Activated naive CD8-positive, alpha-beta T cell treated with anti-CD3 and anti-CD28 coated beads for 36 hours (primary cell): ENCODE results near the gene MIX23. TPM values are rescaled to one million over a fixed set of nuclear protein-coding genes. Genes with fewer than 3 reads are reported as not detected.
A peak's percentile ranks its signal among the peaks of the same experiment; 100 is the strongest.

ENCODE experiments used
- DNase-seq: peaks from one replicate; pipeline ENCODE4 v3.0.0; 2021
- H3K27ac Mint-ChIP-seq: one replicate; pipeline ENCODE4 v1.8.0; 2022; ENCODE audit warnings: mild to moderate bottlenecking, moderate library complexity, mixed read lengths
- H3K27me3 Mint-ChIP-seq: one replicate; pipeline ENCODE4 v1.8.0; 2022; ENCODE audit warnings: mild to moderate bottlenecking, mixed read lengths
- H3K36me3 Mint-ChIP-seq: one replicate; pipeline ENCODE4 v1.8.0; 2021; ENCODE audit warnings: mild to moderate bottlenecking, mixed read lengths
- H3K4me1 Mint-ChIP-seq: one replicate; pipeline ENCODE4 v1.8.0; 2021; ENCODE audit warnings: mixed read lengths
- H3K4me3 Mint-ChIP-seq: one replicate; pipeline ENCODE4 v1.8.0; 2022; ENCODE audit warnings: mild to moderate bottlenecking, moderate library complexity, mixed read lengths
- H3K9me3 Mint-ChIP-seq: one replicate; pipeline ENCODE4 v1.8.0; 2022; ENCODE audit warnings: mixed read lengths
- total RNA-seq, 2 experiments: library from RNA; stranded (reverse); gene quantifications; one replicate each; pipeline ENCODE4 v1.2.3, GENCODE V29; 2021

Gene MIX23
- 100 to 1,000 TPM; 170 to 210 TPM for total RNA-seq

- no peaks in the 10 kb centered on the region for H3K27me3 Mint-ChIP-seq
- H3K4me3 Mint-ChIP-seq, result peak within 1 kb of the TSS; percentile 96
- peak; percentile 87 for DNase-seq
- H3K36me3 Mint-ChIP-seq, result peaks cover 52% of the 10 kb centered on the region
- H3K9me3 Mint-ChIP-seq, result no peaks in the 10 kb centered on the region
- peak within 1 kb of the TSS; percentile 97 for H3K27ac Mint-ChIP-seq
- H3K4me1 Mint-ChIP-seq, result peaks cover 53% of the 10 kb centered on the region
These were observed at the start of gene MIX23 for GRCh38 chr3:122382888-122383666. Gene MIX23, minus strand, starts transcription at chr3:122383231. Its CDS starts 7 bp downstream, at chr3:122383224.

DNA sequence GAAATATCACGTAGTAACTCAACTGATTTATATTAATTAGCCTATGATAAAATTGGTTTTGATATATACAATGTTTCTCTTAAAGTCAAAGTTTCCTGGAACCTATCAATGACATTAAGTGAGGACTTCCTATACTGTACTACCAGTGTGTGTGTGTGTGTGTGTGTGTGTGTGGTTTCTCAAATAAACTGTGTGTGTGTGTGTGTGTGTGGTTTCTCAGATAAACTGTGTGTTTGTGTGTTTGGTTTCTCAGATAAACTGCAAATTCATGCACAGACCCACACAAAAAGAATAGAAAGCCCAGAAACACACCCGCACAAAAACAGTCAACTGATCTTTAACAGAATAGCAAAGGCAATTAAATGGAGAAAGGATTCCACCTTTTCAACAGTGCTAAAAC lies 47.3 kb upstream of the MIX23 start:
- peaks cover 16% of the 10 kb centered on the region for H3K4me1 Mint-ChIP-seq
- no peak for DNase-seq
- no peaks in the 10 kb centered on the region for H3K27me3 Mint-ChIP-seq
- H3K36me3 Mint-ChIP-seq, result peaks cover 75% of the 10 kb centered on the region
- peaks cover 3% of the 10 kb centered on the region for H3K9me3 Mint-ChIP-seq
- no peak overlapping the region for H3K4me3 Mint-ChIP-seq
- H3K27ac Mint-ChIP-seq, result no peak overlapping the region

GRCh38 chr3:122427857-122428471 lies 44.9 kb upstream of the MIX23 start:
- H3K4me1 Mint-ChIP-seq, result peaks cover 22% of the 10 kb centered on the region
- peaks cover 68% of the 10 kb centered on the region for H3K36me3 Mint-ChIP-seq
- no peaks in the 10 kb centered on the region for H3K27me3 Mint-ChIP-seq
- DNase-seq, result no peak
- no peak overlapping the region for H3K4me3 Mint-ChIP-seq
- peak overlapping the region; percentile 74 for H3K27ac Mint-ChIP-seq
- H3K9me3 Mint-ChIP-seq, result peaks cover 3% of the 10 kb centered on the region

- no peak for DNase-seq
- Mint-ChIP-seq H3K4me3 (no peak overlapping the region), H3K4me1 (peaks cover 9% of the 10 kb centered on the region), H3K36me3 (peaks cover 35% of the 10 kb centered on the region), H3K9me3 (no peaks in the 10 kb centered on the region), H3K27ac (no peak overlapping the region), H3K27me3 (no peaks in the 10 kb centered on the region)
These were observed 38.8 kb upstream of the MIX23 start for GRCh38 chr3:122421836-122422235.

DNA sequence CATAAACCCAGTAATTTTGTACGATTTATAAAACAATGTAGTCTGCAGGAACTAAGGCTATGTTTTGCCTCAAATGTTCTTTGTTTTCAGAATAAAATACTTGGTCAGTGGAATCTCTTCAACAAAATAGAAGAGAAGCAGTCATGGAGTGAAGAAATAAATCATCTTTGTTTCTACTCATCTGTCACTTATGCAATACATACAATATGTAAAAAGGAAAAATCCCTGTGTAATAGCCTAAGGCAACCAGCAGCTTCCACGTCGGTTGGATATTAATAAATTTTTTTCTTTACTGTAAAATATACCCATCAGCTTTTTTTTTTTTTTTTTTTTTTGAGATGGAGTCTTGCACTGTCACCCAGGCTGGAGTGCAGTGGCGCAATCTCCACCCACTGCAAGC lies 38.1 kb upstream of the MIX23 start:
- Mint-ChIP-seq H3K36me3 (peaks cover 30% of the 10 kb centered on the region), H3K4me1 (peaks cover 10% of the 10 kb centered on the region), H3K27ac (no peak overlapping the region), H3K27me3 (no peaks in the 10 kb centered on the region), H3K4me3 (no peak overlapping the region), H3K9me3 (no peaks in the 10 kb centered on the region)
- no peak for DNase-seq

GRCh38 chr3:122416966-122417365 lies 33.9 kb upstream of the MIX23 start:
- Mint-ChIP-seq H3K4me1 (peaks cover 32% of the 10 kb centered on the region), H3K36me3 (peaks cover 38% of the 10 kb centered on the region), H3K9me3 (no peaks in the 10 kb centered on the region), H3K27me3 (no peaks in the 10 kb centered on the region), H3K27ac (peak overlapping the region; percentile 97), H3K4me3 (peak overlapping the region; percentile 88)
- DNase-seq, result no peak

GRCh38 chr3:122415762-122416654 lies 33.0 kb upstream of the MIX23 start, which contains the start of gene WDR5B:
Gene WDR5B, minus strand, starts transcription at chr3:122416062. Its CDS starts 534 bp downstream, at chr3:122415528.
- Mint-ChIP-seq H3K4me3 (peak within 1 kb of the TSS; percentile 88), H3K27ac (peak within 1 kb of the TSS; percentile 97), H3K36me3 (peaks cover 33% of the 10 kb centered on the region), H3K27me3 (no peaks in the 10 kb centered on the region), H3K4me1 (peaks cover 34% of the 10 kb centered on the region), H3K9me3 (no peaks in the 10 kb centered on the region)
- peak; percentile 95 for DNase-seq

- H3K27ac Mint-ChIP-seq, result peak overlapping the region; percentile 97
- H3K4me3 Mint-ChIP-seq, result peak overlapping the region; percentile 88
- H3K27me3 Mint-ChIP-seq, result no peaks in the 10 kb centered on the region
- no peaks in the 10 kb centered on the region for H3K9me3 Mint-ChIP-seq
- peaks cover 32% of the 10 kb centered on the region for H3K36me3 Mint-ChIP-seq
- peaks cover 40% of the 10 kb centered on the region for H3K4me1 Mint-ChIP-seq
- DNase-seq, result peak; percentile 56
These were observed 32.2 kb upstream of the MIX23 start for GRCh38 chr3:122415104-122415744.

GRCh38 chr3:122414391-122414790 lies 31.4 kb upstream of the MIX23 start:
- Mint-ChIP-seq H3K4me1 (peaks cover 43% of the 10 kb centered on the region), H3K27ac (peak overlapping the region; percentile 97), H3K4me3 (peak overlapping the region; percentile 88), H3K36me3 (peaks cover 35% of the 10 kb centered on the region), H3K9me3 (no peaks in the 10 kb centered on the region), H3K27me3 (no peaks in the 10 kb centered on the region)
- no peak for DNase-seq

- H3K27ac Mint-ChIP-seq, result peak overlapping the region; percentile 66
- peak; percentile 8 for DNase-seq
- peaks cover 50% of the 10 kb centered on the region for H3K4me1 Mint-ChIP-seq
- no peaks in the 10 kb centered on the region for H3K9me3 Mint-ChIP-seq
- peaks cover 29% of the 10 kb centered on the region for H3K36me3 Mint-ChIP-seq
- no peak overlapping the region for H3K4me3 Mint-ChIP-seq
- no peaks in the 10 kb centered on the region for H3K27me3 Mint-ChIP-seq
These were observed 27.6 kb upstream of the MIX23 start for GRCh38 chr3:122410639-122411038.

DNA sequence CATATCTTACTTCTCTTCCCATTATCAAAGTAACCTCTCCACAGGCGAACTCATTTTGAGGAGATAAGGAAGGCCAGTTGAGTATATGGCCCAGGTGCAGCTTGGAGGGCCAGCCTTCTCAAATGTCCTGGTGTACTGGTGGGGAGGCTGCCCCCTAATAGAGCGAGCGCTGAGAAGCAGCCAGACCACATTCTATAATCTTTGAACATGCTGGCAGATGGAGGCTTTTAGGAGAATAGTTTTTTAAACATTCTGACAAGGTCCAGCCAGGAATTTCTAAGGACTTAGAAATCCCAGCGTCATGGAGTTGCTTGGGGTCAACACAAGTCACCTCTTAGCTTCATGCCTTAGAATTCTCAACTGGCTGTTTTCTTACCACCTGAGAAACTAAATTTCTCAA lies 27.1 kb upstream of the MIX23 start:
- H3K4me3 Mint-ChIP-seq, result no peak overlapping the region
- H3K27me3 Mint-ChIP-seq, result no peaks in the 10 kb centered on the region
- peak overlapping the region; percentile 76 for H3K27ac Mint-ChIP-seq
- no peak for DNase-seq
- no peaks in the 10 kb centered on the region for H3K9me3 Mint-ChIP-seq
- peaks cover 26% of the 10 kb centered on the region for H3K36me3 Mint-ChIP-seq
- H3K4me1 Mint-ChIP-seq, result peaks cover 47% of the 10 kb centered on the region

DNA sequence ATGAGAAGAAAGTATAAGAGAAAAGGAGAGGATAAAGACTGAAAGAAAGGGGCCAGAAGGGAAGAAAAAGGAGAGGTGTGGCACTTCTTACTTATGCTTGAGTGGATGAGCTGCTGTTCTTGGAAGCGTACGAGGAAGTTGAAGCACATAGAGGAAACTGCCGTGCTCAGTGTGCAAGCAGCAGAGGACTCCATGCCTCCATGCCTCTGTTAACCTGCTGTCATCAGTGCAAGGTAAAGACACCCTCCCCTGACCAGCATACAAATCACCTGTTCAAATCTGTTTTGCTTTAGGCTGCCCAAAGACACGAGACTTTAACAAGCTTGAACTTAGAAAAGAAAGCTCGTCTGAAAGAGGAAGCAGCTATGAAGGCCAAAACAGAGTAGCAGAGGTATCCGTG lies 26.4 kb upstream of the MIX23 start:
- no peak for DNase-seq
- Mint-ChIP-seq H3K27me3 (no peaks in the 10 kb centered on the region), H3K4me3 (no peak overlapping the region), H3K36me3 (peaks cover 21% of the 10 kb centered on the region), H3K27ac (peak overlapping the region; percentile 40), H3K4me1 (peaks cover 41% of the 10 kb centered on the region), H3K9me3 (no peaks in the 10 kb centered on the region)

DNA sequence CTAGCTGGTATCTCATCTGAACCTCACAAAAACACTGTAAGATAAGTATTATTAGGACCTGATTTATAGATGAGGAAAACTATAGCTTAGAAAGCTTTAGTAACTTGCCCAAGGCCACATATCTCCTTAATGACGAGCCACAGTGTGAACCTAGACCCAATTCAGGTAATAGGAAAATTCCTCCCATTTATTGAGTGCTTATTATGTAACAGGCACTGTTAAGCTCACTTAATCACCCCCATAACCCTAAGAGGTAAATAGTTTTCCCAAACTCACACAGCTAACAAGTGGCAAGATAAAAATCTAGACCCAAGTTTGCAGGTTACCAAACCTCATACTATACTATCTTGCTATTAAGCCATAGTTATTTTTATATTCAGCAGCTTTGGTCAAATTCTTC lies 24.9 kb upstream of the MIX23 start:
- Mint-ChIP-seq H3K36me3 (peaks cover 13% of the 10 kb centered on the region), H3K9me3 (no peaks in the 10 kb centered on the region), H3K27ac (no peak overlapping the region), H3K4me3 (no peak overlapping the region), H3K27me3 (no peaks in the 10 kb centered on the region), H3K4me1 (peaks cover 33% of the 10 kb centered on the region)
- DNase-seq, result no peak

GRCh38 chr3:122406198-122406597 lies 23.2 kb upstream of the MIX23 start:
- H3K27ac Mint-ChIP-seq, result peak overlapping the region; percentile 43
- H3K9me3 Mint-ChIP-seq, result no peaks in the 10 kb centered on the region
- H3K4me3 Mint-ChIP-seq, result no peak overlapping the region
- H3K27me3 Mint-ChIP-seq, result no peaks in the 10 kb centered on the region
- H3K36me3 Mint-ChIP-seq, result peaks cover 10% of the 10 kb centered on the region
- no peak for DNase-seq
- H3K4me1 Mint-ChIP-seq, result peaks cover 24% of the 10 kb centered on the region
